ENCODE data around the gene PPP4R4.

- TF ChIP-seq EP300 (IDR thresholded peaks at IDR 0.05), result no peak
- no peak for TF ChIP-seq CTCF (IDR thresholded peaks at IDR 0.05)
These were observed 51.6 kb downstream of the PPP4R4 start for GRCh38 chr14:94225460-94226378.
